Measurements from ENCODE around the gene ASB1. TPM values are rescaled to one million over a fixed set of nuclear protein-coding genes. Genes with fewer than 3 reads are reported as not detected.

The ASB1 gene
- total RNA-seq, 1 donor from 2014 or later = 16.7 TPM

GRCh38 chr2:238387332-238387731 is 39.4 kb upstream of the ASB1 start:
- intact Hi-C loops (cut with DNase I) = no loop called here
- no peak for DNase-seq (ENCODE audit: extremely low spot score in 2 of 2)

DNA sequence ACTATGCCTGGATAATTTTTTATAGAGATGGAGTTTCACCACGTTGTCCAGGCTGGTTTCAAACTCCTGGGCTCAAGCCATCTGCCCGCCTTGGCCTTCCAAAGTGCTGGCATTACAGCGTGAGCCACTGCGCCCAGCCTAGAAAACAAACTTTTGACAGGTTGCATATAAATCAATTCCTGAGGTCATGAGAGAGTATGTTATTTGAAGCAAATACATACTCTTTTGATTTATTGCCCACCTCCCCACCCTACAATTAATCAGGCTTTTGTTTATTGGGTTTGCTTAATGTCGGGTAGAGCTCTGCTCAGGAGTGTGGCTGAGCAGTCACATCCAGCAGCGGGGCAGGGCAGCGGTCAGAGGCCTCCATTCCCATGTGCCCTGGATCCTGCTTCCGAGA is 37.9 kb upstream of the ASB1 start:
- Histone ChIP-seq H3K4me3 (no peak overlapping the region), H3K36me3 (no peaks in the 10 kb centered on the region), H3K27me3 (no peaks in the 10 kb centered on the region), H3K4me1 (no peaks in the 10 kb centered on the region), H3K9me3 (no peaks in the 10 kb centered on the region), H3K27ac (no peak overlapping the region)
- TF ChIP-seq POLR2AphosphoS5 (IDR thresholded peaks at IDR 0.05; ENCODE audit: insufficient read depth in 1 of 2, low read depth in 1 of 2) = no peak
- no peak for TF ChIP-seq CTCF (IDR thresholded peaks at IDR 0.05)
- no peak for TF ChIP-seq POLR2A (IDR thresholded peaks at IDR 0.05)
- DNase-seq (ENCODE audit: extremely low spot score in 2 of 2) = no peak
- intact Hi-C loops (cut with DNase I) = no loop called here

More at GRCh38 chr2:238387332-238387731, 39.4 kb upstream of the ASB1 start:
- no peak overlapping the region for H3K4me3 ChIP-seq
- H3K27me3 ChIP-seq = no peaks in the 10 kb centered on the region
- TF ChIP-seq POLR2A (IDR thresholded peaks at IDR 0.05) (no peak), CTCF (IDR thresholded peaks at IDR 0.05) (no peak), POLR2AphosphoS5 (IDR thresholded peaks at IDR 0.05; ENCODE audit: insufficient read depth in 1 of 2, low read depth in 1 of 2) (no peak)
- no peaks in the 10 kb centered on the region for H3K4me1 ChIP-seq
- no peaks in the 10 kb centered on the region for H3K36me3 ChIP-seq
- no peaks in the 10 kb centered on the region for H3K9me3 ChIP-seq
- H3K27ac ChIP-seq = no peak overlapping the region

GRCh38 chr2:238389988-238390589 is 36.6 kb upstream of the ASB1 start:
- H3K9me3 ChIP-seq = no peaks in the 10 kb centered on the region
- H3K27ac ChIP-seq = no peak overlapping the region
- no peaks in the 10 kb centered on the region for H3K27me3 ChIP-seq
- no peaks in the 10 kb centered on the region for H3K4me1 ChIP-seq
- no peak for DNase-seq (ENCODE audit: extremely low spot score in 2 of 2)
- H3K4me3 ChIP-seq = no peak overlapping the region
- intact Hi-C loops (cut with DNase I) = no loop called here
- H3K36me3 ChIP-seq = no peaks in the 10 kb centered on the region
- TF ChIP-seq POLR2A (IDR thresholded peaks at IDR 0.05) = no peak
- TF ChIP-seq CTCF (IDR thresholded peaks at IDR 0.05) = no peak
- no peak for TF ChIP-seq POLR2AphosphoS5 (IDR thresholded peaks at IDR 0.05; ENCODE audit: insufficient read depth in 1 of 2, low read depth in 1 of 2)

DNA sequence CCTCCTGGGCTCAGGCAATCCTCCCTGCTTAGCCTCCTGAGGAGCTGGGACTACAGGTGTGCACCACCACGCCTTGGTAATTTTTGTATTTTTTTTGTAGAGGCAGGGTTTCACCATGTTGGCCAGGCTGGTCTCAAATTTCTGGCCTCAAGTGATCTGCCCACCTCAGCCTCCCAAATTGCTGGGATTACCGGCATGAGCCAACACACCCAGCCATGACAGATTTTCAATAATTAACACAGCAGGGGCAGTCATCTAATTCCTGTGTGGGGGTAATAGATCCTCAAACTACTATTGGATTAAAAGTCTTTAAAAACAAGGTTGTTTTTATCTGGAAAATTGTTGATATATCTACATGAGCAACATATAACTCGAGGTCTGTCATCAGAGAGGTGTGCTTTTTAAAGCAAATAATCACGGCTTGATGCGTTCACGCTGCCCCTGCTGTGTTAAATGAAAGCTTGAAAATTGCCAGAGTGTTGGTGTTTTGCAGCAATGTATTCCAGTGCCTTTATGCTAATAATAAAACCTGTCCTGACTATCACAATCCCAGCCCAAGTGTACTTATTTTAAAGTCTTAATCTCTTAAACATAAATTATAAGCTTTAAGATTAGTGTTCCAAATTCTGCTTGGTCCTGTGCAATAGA is 35.6 kb upstream of the ASB1 start:
- H3K27ac ChIP-seq = no peak overlapping the region

More for the DNA sequence above, 35.6 kb upstream of the ASB1 start:
- no peaks in the 10 kb centered on the region for H3K36me3 ChIP-seq
- no peaks in the 10 kb centered on the region for H3K9me3 ChIP-seq
- intact Hi-C loops (cut with DNase I) = no loop called here
- H3K4me1 ChIP-seq = no peaks in the 10 kb centered on the region
- H3K27me3 ChIP-seq = no peaks in the 10 kb centered on the region
- H3K4me3 ChIP-seq = no peak overlapping the region
- no peak for DNase-seq (ENCODE audit: extremely low spot score in 2 of 2)
- TF ChIP-seq POLR2AphosphoS5 (IDR thresholded peaks at IDR 0.05; ENCODE audit: insufficient read depth in 1 of 2, low read depth in 1 of 2) (no peak), POLR2A (IDR thresholded peaks at IDR 0.05) (no peak), CTCF (IDR thresholded peaks at IDR 0.05) (no peak)

Data from vagina (tissue), 2 donors.